Nephron (organoid): Measurements from ENCODE around the gene GPC5.

Experiments used
- H3K27ac Mint-ChIP-seq, 3 experiments: 2 replicates each; pipeline ENCODE4 v1.8.0; 2020; ENCODE audit warnings: mixed read lengths in 3 of 3, mild to moderate bottlenecking in 2 of 3, moderate library complexity in 1 of 3
- H3K27me3 Mint-ChIP-seq: 2 replicates; pipeline ENCODE4 v1.8.0; 2021; ENCODE audit warnings: low read depth, mild to moderate bottlenecking, moderate library complexity, mixed read lengths
- H3K36me3 Mint-ChIP-seq: 2 replicates; pipeline ENCODE4 v1.8.0; 2020; ENCODE audit warnings: low read depth, mixed read lengths
- H3K4me1 Mint-ChIP-seq: 2 replicates; pipeline ENCODE4 v1.8.0; 2020; ENCODE audit warnings: mixed read lengths
- H3K4me3 Mint-ChIP-seq, 3 experiments: 2 replicates each; pipeline ENCODE4 v1.8.0; 2020; ENCODE audit warnings: mild to moderate bottlenecking in 3 of 3, mixed read lengths in 3 of 3, moderate library complexity in 2 of 3
- H3K9me3 Mint-ChIP-seq: 2 replicates; pipeline ENCODE4 v1.8.0; 2020; ENCODE audit warnings: mixed read lengths
- TF ChIP-seq, protein P1 (sequence below), 3 experiments: fragments of 200-600 bp; sonication (generic); IDR thresholded peaks; one replicate each; pipeline ENCODE4 v1.5.0; 2021; ENCODE audit warnings: antibody characterized with exemption in 3 of 3; ENCODE audit not compliant: unreplicated experiment in 3 of 3

Gene GPC5

DNA sequence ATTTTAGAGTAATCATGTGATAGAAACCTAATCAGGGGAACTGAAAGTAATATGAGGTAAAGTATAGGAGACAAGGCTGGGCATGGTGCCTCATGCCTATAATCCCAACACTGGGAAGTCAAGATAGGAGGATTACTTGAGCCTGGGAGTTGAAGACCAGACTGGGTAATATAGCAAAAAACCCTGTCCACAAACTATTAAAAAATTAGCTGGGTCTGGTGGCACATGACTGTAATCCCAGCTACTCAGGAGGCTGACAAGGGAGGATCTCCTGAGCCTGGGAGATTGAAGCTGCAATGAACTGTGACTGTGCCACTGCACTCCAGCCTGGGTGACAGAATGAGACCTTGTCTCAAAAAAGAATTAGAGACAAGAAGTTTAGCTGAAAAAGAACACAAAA lies 469.9 kb downstream of the GPC5 start:
- Mint-ChIP-seq H3K27ac (no peak overlapping the region), H3K4me1 (no peaks in the 10 kb centered on the region), H3K4me3 (no peak overlapping the region), H3K36me3 (no peaks in the 10 kb centered on the region), H3K27me3 (peaks cover 3% of the 10 kb centered on the region), H3K9me3 (no peaks in the 10 kb centered on the region)
- TF ChIP-seq, protein P1, sequence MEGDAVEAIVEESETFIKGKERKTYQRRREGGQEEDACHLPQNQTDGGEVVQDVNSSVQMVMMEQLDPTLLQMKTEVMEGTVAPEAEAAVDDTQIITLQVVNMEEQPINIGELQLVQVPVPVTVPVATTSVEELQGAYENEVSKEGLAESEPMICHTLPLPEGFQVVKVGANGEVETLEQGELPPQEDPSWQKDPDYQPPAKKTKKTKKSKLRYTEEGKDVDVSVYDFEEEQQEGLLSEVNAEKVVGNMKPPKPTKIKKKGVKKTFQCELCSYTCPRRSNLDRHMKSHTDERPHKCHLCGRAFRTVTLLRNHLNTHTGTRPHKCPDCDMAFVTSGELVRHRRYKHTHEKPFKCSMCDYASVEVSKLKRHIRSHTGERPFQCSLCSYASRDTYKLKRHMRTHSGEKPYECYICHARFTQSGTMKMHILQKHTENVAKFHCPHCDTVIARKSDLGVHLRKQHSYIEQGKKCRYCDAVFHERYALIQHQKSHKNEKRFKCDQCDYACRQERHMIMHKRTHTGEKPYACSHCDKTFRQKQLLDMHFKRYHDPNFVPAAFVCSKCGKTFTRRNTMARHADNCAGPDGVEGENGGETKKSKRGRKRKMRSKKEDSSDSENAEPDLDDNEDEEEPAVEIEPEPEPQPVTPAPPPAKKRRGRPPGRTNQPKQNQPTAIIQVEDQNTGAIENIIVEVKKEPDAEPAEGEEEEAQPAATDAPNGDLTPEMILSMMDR (IDR thresholded peaks at IDR 0.05; ENCODE audit: unreplicated experiment in 3 of 3), result no peak

DNA sequence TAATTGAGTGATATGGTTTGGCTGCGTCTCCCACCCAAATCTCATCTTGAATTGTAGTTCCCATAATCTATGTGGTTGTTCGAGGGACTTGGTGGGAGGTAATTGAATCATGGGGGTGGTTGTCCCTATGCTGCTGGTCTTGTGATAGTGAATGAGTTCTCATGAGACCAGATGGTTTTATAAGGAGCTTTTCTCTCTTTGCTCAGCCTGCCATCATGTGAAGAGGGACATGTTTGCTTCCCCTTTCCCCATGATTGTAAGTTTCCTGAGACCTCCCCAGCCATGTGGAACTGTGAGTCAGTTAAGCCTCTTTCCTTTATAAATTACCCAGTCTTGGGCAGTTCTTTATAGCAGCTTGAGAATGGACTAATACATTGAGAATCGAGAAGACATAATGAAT lies 480.1 kb downstream of the GPC5 start:
- TF ChIP-seq, protein P1 (IDR thresholded peaks at IDR 0.05; ENCODE audit: unreplicated experiment in 3 of 3), result no peak
- Mint-ChIP-seq H3K4me1 (no peaks in the 10 kb centered on the region), H3K9me3 (no peaks in the 10 kb centered on the region), H3K27me3 (no peaks in the 10 kb centered on the region), H3K27ac (no peak overlapping the region), H3K36me3 (peaks cover 4% of the 10 kb centered on the region), H3K4me3 (no peak overlapping the region)

DNA sequence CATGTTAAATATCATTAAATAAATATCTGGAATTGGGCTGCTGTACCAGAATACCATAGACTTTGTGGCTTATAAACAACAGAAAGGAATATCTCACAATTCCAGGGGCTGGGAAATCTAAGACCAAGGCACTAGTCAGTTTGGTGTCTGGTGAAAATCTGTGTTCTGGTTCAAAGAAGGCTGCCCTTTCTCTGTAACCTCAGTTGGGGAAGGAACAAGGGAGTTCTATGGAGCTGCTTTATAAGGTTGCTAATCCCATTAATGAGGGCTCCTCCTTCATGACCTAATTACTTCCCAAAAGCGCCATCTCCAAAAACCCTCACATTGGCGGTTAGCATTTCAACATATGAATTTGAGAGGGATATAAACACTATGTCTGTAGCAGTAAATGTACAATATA lies 480.9 kb downstream of the GPC5 start:
- Mint-ChIP-seq H3K4me3 (no peak overlapping the region), H3K27me3 (no peaks in the 10 kb centered on the region), H3K9me3 (no peaks in the 10 kb centered on the region), H3K27ac (no peak overlapping the region), H3K36me3 (peaks cover 4% of the 10 kb centered on the region), H3K4me1 (no peaks in the 10 kb centered on the region)
- TF ChIP-seq, protein P1 (IDR thresholded peaks at IDR 0.05; ENCODE audit: unreplicated experiment in 3 of 3), result no peak

DNA sequence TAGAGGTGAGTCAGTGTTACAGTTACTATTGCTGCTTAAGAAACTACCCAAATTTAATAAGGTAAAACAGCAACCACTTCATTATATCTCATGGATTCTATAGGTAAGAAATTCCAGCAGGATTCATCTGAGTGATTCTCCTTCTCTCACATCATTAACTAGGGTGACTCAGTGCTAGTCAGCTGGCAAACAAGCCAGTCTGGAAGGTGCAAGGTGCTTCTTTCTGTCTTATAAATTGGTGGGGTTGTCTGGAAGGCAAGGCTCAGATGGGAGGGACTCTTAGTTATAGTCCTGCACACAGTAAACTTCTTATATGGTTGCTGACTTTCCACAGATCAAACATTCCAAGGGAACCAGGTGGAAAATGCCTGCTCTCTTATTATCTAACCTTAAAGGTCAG lies 484.5 kb downstream of the GPC5 start:
- TF ChIP-seq, protein P1 (IDR thresholded peaks at IDR 0.05; ENCODE audit: unreplicated experiment in 3 of 3), result no peak
- Mint-ChIP-seq H3K9me3 (peaks cover 2% of the 10 kb centered on the region), H3K27me3 (no peaks in the 10 kb centered on the region), H3K36me3 (no peaks in the 10 kb centered on the region), H3K4me3 (no peak overlapping the region), H3K27ac (no peak overlapping the region), H3K4me1 (no peaks in the 10 kb centered on the region)

DNA sequence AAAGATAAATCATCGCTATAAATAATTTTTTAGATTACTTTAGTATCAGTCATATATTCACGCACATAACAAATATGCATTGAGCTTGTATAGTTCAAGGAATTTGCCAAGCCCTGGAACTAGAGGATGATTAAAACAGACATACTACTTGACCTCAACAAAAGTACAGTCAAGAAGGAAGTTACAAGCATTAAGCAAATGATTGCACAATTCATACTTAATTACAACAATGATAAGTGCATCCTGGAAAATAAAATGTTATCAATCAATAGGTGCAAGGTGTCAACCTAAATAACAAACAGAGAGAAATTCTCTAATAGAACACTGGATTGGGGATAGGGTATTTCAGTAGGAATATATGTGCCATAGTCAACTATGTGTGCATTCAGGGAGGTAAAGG lies 491.2 kb downstream of the GPC5 start:
- H3K4me3 Mint-ChIP-seq, result no peak overlapping the region
- H3K4me1 Mint-ChIP-seq, result peaks cover 11% of the 10 kb centered on the region
- H3K9me3 Mint-ChIP-seq, result peaks cover 3% of the 10 kb centered on the region
- no peaks in the 10 kb centered on the region for H3K27me3 Mint-ChIP-seq
- TF ChIP-seq, protein P1 (IDR thresholded peaks at IDR 0.05; ENCODE audit: unreplicated experiment in 3 of 3), result no peak
- H3K36me3 Mint-ChIP-seq, result no peaks in the 10 kb centered on the region
- H3K27ac Mint-ChIP-seq, result no peak overlapping the region

DNA sequence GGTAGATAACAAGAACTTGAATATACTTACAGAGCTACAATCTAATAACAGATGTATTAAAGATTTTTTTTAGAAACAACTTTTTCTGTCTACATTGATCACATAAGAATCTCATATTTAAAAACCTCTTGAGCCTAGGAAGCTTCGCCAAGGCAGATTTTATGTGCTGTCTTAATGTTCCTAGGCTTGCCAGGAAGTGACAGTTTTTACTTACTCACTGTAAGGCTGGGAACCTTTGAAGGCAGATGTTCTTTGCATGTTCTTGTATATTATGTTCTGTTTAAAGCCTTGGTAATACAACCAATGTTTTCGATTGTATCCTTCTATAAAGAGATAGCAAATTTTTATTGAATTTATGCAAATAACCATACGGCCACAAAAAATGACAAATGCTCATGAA lies 492.7 kb downstream of the GPC5 start:
- H3K4me3 Mint-ChIP-seq, result no peak overlapping the region
- H3K27me3 Mint-ChIP-seq, result no peaks in the 10 kb centered on the region
- peaks cover 3% of the 10 kb centered on the region for H3K9me3 Mint-ChIP-seq
- H3K4me1 Mint-ChIP-seq, result peaks cover 21% of the 10 kb centered on the region
- TF ChIP-seq, protein P1 (IDR thresholded peaks at IDR 0.05; ENCODE audit: unreplicated experiment in 3 of 3), result no peak
- no peaks in the 10 kb centered on the region for H3K36me3 Mint-ChIP-seq
- peak overlapping the region; percentile 19 to 64 (median 23) for H3K27ac Mint-ChIP-seq
